ENCODE results near the gene SGTA.

DNA sequence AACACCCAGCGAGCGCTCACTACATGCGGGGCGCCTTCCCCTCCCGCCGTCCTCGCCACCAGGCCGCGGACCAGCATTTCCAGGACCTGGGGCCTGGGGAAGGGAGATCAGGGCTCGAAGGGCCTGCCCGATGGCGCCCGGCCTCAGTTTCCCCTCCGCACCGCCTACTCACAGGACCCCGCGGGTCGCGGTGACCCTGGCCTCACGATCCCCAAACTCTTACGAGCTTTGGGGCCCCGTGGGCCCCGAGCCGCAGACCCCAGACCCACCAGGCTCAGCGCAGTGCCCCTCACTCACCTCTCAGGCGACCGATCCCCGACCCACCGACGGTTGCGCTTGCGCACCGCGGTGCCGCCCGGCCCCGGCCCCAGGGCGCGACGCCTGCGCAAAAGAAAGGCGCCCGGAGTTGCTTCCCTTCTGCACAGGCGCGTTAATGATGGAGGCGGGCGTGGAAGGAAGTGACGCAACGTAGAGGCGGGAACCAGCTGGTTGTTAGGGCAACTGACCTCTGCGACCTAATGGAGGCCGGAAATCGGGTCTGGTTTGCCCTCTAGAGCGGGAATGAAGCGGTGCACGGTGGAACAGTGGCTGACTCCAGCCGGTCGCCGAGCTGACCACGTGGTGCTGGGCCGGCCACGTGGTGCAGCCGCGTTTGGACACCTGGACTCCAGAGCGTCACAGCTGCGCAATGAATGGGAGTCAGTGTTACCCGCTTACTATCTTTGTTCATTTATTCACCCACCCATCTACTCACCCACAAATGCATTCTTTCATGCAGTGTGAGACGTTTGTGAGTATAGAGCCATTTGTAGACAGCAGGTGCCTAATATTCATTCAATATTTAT lies at the start of gene SGTA:
- TF ChIP-seq, protein P1, sequence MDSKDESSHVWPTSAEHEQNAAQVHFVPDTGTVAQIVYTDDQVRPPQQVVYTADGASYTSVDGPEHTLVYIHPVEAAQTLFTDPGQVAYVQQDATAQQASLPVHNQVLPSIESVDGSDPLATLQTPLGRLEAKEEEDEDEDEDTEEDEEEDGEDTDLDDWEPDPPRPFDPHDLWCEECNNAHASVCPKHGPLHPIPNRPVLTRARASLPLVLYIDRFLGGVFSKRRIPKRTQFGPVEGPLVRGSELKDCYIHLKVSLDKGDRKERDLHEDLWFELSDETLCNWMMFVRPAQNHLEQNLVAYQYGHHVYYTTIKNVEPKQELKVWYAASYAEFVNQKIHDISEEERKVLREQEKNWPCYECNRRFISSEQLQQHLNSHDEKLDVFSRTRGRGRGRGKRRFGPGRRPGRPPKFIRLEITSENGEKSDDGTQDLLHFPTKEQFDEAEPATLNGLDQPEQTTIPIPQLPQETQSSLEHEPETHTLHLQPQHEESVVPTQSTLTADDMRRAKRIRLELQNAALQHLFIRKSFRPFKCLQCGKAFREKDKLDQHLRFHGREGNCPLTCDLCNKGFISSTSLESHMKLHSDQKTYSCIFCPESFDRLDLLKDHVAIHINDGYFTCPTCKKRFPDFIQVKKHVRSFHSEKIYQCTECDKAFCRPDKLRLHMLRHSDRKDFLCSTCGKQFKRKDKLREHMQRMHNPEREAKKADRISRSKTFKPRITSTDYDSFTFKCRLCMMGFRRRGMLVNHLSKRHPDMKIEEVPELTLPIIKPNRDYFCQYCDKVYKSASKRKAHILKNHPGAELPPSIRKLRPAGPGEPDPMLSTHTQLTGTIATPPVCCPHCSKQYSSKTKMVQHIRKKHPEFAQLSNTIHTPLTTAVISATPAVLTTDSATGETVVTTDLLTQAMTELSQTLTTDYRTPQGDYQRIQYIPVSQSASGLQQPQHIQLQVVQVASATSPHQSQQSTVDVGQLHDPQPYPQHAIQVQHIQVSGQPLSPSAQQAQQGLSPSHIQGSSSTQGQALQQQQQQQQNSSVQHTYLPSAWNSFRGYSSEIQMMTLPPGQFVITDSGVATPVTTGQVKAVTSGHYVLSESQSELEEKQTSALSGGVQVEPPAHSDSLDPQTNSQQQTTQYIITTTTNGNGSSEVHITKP (IDR thresholded peaks at IDR 0.05; ENCODE audit: partially characterized antibody): peak; percentile 21
- TF ChIP-seq RBM17 (IDR thresholded peaks at IDR 0.05; ENCODE audit: borderline replicate concordance, low read depth, low read length): no peak

Data from K562 (cell line).